H1 (cell line): Measurements from ENCODE around the gene RPL19. TPM values are rescaled to one million over a fixed set of nuclear protein-coding genes. Genes with fewer than 3 reads are reported as not detected.

ENCODE experiments used
- CBX8 ChIP-seq: fragments of 300-800, 300-1000 bp; sonication (generic); IDR thresholded peaks from 2 replicates; pipeline ENCODE4 v1.7.1; 2016; ENCODE audit warnings: low read depth, low read length, borderline replicate concordance
- EGR1 ChIP-seq: IDR thresholded peaks from 2 replicates; pipeline ENCODE4 v1.6.1; 2011; ENCODE audit warnings: low read depth, low read length, borderline replicate concordance
- KDM1A ChIP-seq: fragments of 200-600, 300-600 bp; sonication (generic); IDR thresholded peaks from 2 replicates; pipeline ENCODE4 v1.7.1; 2016; ENCODE audit warnings: mild to moderate bottlenecking, low read length, borderline replicate concordance
- KDM4A ChIP-seq: IDR thresholded peaks from one replicate; pipeline ENCODE4 v1.7.1; 2012; ENCODE audit warnings: low read depth, mild to moderate bottlenecking, moderate library complexity, low read length, inconsistent platforms; ENCODE audit not compliant: severe bottlenecking
- NANOG ChIP-seq: IDR thresholded peaks from 2 replicates; pipeline ENCODE4 v1.6.1; 2011; ENCODE audit warnings: low read length, low read depth, mild to moderate bottlenecking, inconsistent platforms; ENCODE audit not compliant: insufficient read depth, poor library complexity, severe bottlenecking
- POU5F1 ChIP-seq: IDR thresholded peaks from 2 replicates; pipeline ENCODE4 v1.6.1; 2011; ENCODE audit warnings: low read depth, mild to moderate bottlenecking, low read length, moderate library complexity
- RAD21 ChIP-seq, 2 experiments: IDR thresholded peaks in 1 of 2; conservative IDR thresholded peaks in 1 of 2; 2 replicates each; pipeline ENCODE4 v1.6.1; 2011; ENCODE audit warnings: low read depth in 2 of 2, low read length in 2 of 2, improper control_type of control experiment in 1 of 2, inconsistent platforms in 1 of 2, mild to moderate bottlenecking in 1 of 2, moderate library complexity in 1 of 2
- SRF ChIP-seq: IDR thresholded peaks from 2 replicates; pipeline ENCODE4 v1.6.1; 2011; ENCODE audit warnings: mild to moderate bottlenecking, low read depth, low read length, moderate library complexity
- ZNF274 ChIP-seq: IDR thresholded peaks from 2 replicates; pipeline ENCODE4 v1.7.0; 2012; ENCODE audit warnings: low read length, borderline replicate concordance; ENCODE audit errors: extremely low read depth
- polyA plus RNA-seq, 7 experiments: library from polyadenylated mRNA; depleted of rRNA in 3 of 7; stranded (reverse) in 5 of 7; unstranded in 2 of 7; fragments of >200 nt in 5 of 7; fragments of 200-250 nt in 2 of 7; gene quantifications; 1 replicate in 5 of 7; 2 replicates in 1 of 7; 4 replicates in 1 of 7; pipeline versions ENCODE4 v1.2.1 to v1.2.3, GENCODE V29; 2011 to 2013; ENCODE audit warnings: missing spikeins in 2 of 7, mixed read lengths in 2 of 7
- total RNA-seq: library from RNA; stranded (reverse); fragmentation: NEBNext Ultra II Directional; extraction: Animal tissue kit (Norgen Biotek cat#: 25700); gene quantifications from 2 replicates; pipeline ENCODE4 v1.2.1, GENCODE V29; 2021

The RPL19 gene
- total and polyA plus RNA-seq, 2 of the 8 experiments (the other 6 are each of a cell fraction or from before 2014, with no cell fraction given) = 2,108 to 2,182 TPM

DNA sequence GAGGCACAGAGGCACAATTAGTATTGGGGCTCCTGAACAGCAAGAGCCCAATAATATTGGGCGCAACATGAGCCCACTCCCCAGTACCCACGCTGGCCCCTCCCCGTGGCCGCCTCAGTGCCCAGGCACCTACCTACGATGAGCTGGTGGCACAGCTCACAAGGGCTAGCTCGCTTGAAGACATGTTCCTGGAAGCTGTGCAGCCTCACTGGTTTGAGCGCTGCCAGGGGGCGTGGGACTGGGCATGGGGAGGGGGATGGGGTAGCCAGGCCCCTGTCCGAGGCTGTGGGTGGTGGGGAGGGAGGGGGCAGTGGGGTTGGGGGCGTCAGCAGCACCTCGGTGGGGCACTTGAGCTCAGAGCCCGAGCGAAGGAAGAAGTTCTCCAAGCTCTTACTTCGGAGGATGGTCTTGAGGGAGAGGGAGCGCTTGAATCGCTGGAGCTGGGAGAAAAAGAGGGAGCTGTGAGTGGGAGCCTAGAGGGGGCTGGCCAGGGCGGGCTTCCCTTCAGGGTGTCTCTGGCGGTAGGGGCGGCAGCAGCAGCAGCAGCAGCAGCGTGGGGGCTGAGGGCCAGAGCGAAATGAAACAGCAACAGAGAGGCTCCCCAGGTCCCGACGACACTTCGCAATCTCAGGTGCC is 17.8 kb downstream of the RPL19 start (continued):
- TF ChIP-seq RAD21 (IDR thresholded peaks at IDR 0.05 in 1 of 2, conservative IDR thresholded peaks at IDR 0.05 in 1 of 2; ENCODE audit: low read depth in 2 of 2, low read length in 2 of 2) = no peak
- no peak for TF ChIP-seq EGR1
- no peak for TF ChIP-seq SRF
- no peak for TF ChIP-seq NANOG
- no peak for TF ChIP-seq POU5F1
- no peak for TF ChIP-seq KDM4A
- TF ChIP-seq ZNF274 = no peak
- TF ChIP-seq KDM1A = no peak
- TF ChIP-seq CBX8 = no peak
